Measurements from ENCODE around the gene ZNF57. TPM values are rescaled to one million over a fixed set of nuclear protein-coding genes. Genes with fewer than 3 reads are reported as not detected.

ZNF57 gene
- total and polyA plus RNA-seq, 2 of the 13 experiments (the other 11 are each of a cell fraction or from before 2014, with no cell fraction given): 6.6 to 17.5 TPM

GRCh38 chr19:2944775-2945574 lies 44.2 kb downstream of the ZNF57 start, which contains the start of gene ZNF77 (continued):
- TF ChIP-seq, protein P1, sequence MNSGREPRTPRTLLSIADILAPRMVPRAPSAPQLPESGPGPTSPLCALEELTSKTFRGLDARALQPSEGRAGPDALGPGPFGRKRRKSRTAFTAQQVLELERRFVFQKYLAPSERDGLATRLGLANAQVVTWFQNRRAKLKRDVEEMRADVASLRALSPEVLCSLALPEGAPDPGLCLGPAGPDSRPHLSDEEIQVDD (CRISPR knock-in tag; IDR thresholded peaks at IDR 0.05; ENCODE audit: borderline replicate concordance): no peak
- no peak for TF ChIP-seq DMTF1 (CRISPR knock-in tag; IDR thresholded peaks at IDR 0.05)
- no peak; the same call in 1 of the 2 replicates for TF ChIP-seq ZNF33B (CRISPR knock-in tag; IDR thresholded peaks at IDR 0.05)
- TF ChIP-seq IKZF1 (IDR thresholded peaks at IDR 0.05): no peak
- TF ChIP-seq, protein P2, sequence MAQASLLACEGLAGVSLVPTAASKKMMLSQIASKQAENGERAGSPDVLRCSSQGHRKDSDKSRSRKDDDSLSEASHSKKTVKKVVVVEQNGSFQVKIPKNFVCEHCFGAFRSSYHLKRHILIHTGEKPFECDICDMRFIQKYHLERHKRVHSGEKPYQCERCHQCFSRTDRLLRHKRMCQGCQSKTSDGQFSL (CRISPR knock-in tag; IDR thresholded peaks at IDR 0.05): no peak
- no peak for TF ChIP-seq ZBTB14 (CRISPR knock-in tag; IDR thresholded peaks at IDR 0.05)
- TF ChIP-seq, protein P3, sequence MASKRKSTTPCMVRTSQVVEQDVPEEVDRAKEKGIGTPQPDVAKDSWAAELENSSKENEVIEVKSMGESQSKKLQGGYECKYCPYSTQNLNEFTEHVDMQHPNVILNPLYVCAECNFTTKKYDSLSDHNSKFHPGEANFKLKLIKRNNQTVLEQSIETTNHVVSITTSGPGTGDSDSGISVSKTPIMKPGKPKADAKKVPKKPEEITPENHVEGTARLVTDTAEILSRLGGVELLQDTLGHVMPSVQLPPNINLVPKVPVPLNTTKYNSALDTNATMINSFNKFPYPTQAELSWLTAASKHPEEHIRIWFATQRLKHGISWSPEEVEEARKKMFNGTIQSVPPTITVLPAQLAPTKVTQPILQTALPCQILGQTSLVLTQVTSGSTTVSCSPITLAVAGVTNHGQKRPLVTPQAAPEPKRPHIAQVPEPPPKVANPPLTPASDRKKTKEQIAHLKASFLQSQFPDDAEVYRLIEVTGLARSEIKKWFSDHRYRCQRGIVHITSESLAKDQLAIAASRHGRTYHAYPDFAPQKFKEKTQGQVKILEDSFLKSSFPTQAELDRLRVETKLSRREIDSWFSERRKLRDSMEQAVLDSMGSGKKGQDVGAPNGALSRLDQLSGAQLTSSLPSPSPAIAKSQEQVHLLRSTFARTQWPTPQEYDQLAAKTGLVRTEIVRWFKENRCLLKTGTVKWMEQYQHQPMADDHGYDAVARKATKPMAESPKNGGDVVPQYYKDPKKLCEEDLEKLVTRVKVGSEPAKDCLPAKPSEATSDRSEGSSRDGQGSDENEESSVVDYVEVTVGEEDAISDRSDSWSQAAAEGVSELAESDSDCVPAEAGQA (IDR thresholded peaks at IDR 0.05; ENCODE audit: low read depth): no peak; the same call in 1 of the 2 replicates
- TF ChIP-seq, protein P3 (CRISPR knock-in tag; IDR thresholded peaks at IDR 0.05; ENCODE audit: borderline replicate concordance): no peak
- no peak for TF ChIP-seq ZFP90 (CRISPR knock-in tag; IDR thresholded peaks at IDR 0.05; ENCODE audit: borderline replicate concordance)
- TF ChIP-seq ZNF850 (CRISPR knock-in tag; conservative IDR thresholded peaks at IDR 0.05): no peak
- TF ChIP-seq KLF13 (CRISPR knock-in tag; IDR thresholded peaks at IDR 0.05): no peak
- peak; percentile 77 for TF ChIP-seq HIVEP1 (CRISPR knock-in tag; IDR thresholded peaks at IDR 0.05)
- TF ChIP-seq, protein P4, sequence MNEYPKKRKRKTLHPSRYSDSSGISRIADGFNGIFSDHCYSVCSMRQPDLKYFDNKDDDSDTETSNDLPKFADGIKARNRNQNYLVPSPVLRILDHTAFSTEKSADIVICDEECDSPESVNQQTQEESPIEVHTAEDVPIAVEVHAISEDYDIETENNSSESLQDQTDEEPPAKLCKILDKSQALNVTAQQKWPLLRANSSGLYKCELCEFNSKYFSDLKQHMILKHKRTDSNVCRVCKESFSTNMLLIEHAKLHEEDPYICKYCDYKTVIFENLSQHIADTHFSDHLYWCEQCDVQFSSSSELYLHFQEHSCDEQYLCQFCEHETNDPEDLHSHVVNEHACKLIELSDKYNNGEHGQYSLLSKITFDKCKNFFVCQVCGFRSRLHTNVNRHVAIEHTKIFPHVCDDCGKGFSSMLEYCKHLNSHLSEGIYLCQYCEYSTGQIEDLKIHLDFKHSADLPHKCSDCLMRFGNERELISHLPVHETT (CRISPR knock-in tag; conservative IDR thresholded peaks at IDR 0.05): 0 out of 2 replicates have a peak, but pooled peaks have one; percentile 53
- TF ChIP-seq MTF1 (CRISPR knock-in tag; IDR thresholded peaks at IDR 0.05): no peak
- TF ChIP-seq MTF2 (CRISPR knock-in tag; IDR thresholded peaks at IDR 0.05; ENCODE audit: borderline replicate concordance): no peak
